ENCODE results near the gene DMC1.

- TF ChIP-seq CTCF (IDR thresholded peaks at IDR 0.05): no peak
- TF ChIP-seq POLR2AphosphoS5 (IDR thresholded peaks at IDR 0.05): no peak
- TF ChIP-seq POLR2A (IDR thresholded peaks at IDR 0.05): no peak
Measured at GRCh38 chr22:38474003-38474607, 95.9 kb downstream of the DMC1 start.
